Bronchial epithelial cell (primary cell): ENCODE measurements around the gene SEMA4D. TPM values are rescaled to one million over a fixed set of nuclear protein-coding genes. Genes with fewer than 3 reads are reported as not detected.

Source experiments
- DNase-seq: peaks from one replicate; pipeline ENCODE4 v3.0.0-alpha.2; 2010; ENCODE audit warnings: low read depth
- FAIRE-seq: peaks from 2 replicates; lab custom pipeline; 2011; peaks lifted over from hg19 to GRCh38; lab: Jason Lieb, UNC
- H3K27me3 ChIP-seq: 2 replicates; pipeline ENCODE4 v1.5.1; 2011; ENCODE audit warnings: low read length; ENCODE audit not compliant: control insufficient read depth, insufficient read depth
- H3K36me3 ChIP-seq: 2 replicates; pipeline ENCODE4 v1.5.1; 2011; ENCODE audit warnings: low read length; ENCODE audit not compliant: control insufficient read depth, insufficient read depth
- H3K4me3 ChIP-seq: 2 replicates; pipeline ENCODE4 v1.5.1; 2011; ENCODE audit warnings: mild to moderate bottlenecking, low read depth, low read length, control low read depth
- total RNA-seq: library from RNA; depleted of rRNA; stranded (reverse); fragments of >200 nt; gene quantifications from 2 replicates; pipeline ENCODE4 v1.2.1, GENCODE V29; 2014
- TF ChIP-seq, protein P1 (sequence below): IDR thresholded peaks from 2 replicates; pipeline ENCODE4 v1.5.1; 2011; ENCODE audit warnings: mild to moderate bottlenecking, moderate library complexity, low read length, control low read depth, inconsistent platforms; ENCODE audit not compliant: insufficient read depth, severe bottlenecking

The SEMA4D gene
- total RNA-seq, 1 donor from 2014 or later: 1.8 TPM

DNA sequence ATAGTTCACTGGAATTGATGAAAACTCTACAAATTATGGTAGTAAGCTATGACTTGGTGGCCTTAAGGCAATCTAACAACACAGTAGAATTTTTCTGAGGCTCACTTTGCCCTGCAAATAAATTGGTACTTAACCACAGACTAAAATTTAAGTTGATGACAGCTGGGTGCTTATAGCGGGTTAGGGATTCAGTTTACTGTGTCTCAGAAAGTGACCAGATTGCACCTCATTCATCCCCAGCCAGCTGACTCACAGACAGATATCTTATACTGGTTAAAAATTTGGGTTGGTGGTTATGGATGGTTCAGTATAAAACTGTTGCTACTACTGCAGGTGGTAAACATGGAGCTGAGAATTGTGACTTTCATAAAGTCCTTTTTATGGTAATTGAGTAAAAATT is 184.1 kb downstream of the SEMA4D start:
- Histone ChIP-seq H3K36me3 (no peaks in the 10 kb centered on the region), H3K27me3 (no peaks in the 10 kb centered on the region), H3K4me3 (no peak overlapping the region)
- DNase-seq: peak; percentile 15
- no peak for FAIRE-seq
- TF ChIP-seq, protein P1, sequence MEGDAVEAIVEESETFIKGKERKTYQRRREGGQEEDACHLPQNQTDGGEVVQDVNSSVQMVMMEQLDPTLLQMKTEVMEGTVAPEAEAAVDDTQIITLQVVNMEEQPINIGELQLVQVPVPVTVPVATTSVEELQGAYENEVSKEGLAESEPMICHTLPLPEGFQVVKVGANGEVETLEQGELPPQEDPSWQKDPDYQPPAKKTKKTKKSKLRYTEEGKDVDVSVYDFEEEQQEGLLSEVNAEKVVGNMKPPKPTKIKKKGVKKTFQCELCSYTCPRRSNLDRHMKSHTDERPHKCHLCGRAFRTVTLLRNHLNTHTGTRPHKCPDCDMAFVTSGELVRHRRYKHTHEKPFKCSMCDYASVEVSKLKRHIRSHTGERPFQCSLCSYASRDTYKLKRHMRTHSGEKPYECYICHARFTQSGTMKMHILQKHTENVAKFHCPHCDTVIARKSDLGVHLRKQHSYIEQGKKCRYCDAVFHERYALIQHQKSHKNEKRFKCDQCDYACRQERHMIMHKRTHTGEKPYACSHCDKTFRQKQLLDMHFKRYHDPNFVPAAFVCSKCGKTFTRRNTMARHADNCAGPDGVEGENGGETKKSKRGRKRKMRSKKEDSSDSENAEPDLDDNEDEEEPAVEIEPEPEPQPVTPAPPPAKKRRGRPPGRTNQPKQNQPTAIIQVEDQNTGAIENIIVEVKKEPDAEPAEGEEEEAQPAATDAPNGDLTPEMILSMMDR: no peak

DNA sequence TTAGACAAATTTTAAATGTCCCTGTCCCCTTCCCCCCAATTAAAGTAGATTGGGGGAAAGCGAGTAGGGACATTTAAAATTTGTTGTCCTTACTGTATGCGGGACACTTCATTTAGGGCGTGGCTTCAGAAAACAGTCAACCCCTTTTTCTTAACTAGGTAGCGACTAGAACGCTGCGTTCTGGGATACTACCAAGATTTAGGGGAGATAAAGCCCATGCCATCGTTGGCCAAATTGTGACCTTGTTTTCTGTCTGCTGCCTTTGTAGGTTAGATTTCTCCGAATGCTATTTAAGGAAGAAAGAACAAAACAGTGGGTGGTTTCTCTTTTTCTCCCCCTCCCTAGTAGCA is 185.7 kb downstream of the SEMA4D start:
- no peaks in the 10 kb centered on the region for H3K36me3 ChIP-seq
- TF ChIP-seq, protein P1: no peak
- FAIRE-seq (no peak), DNase-seq (peak; percentile 50)
- H3K27me3 ChIP-seq: no peaks in the 10 kb centered on the region
- H3K4me3 ChIP-seq: peak overlapping the region; percentile 71

DNA sequence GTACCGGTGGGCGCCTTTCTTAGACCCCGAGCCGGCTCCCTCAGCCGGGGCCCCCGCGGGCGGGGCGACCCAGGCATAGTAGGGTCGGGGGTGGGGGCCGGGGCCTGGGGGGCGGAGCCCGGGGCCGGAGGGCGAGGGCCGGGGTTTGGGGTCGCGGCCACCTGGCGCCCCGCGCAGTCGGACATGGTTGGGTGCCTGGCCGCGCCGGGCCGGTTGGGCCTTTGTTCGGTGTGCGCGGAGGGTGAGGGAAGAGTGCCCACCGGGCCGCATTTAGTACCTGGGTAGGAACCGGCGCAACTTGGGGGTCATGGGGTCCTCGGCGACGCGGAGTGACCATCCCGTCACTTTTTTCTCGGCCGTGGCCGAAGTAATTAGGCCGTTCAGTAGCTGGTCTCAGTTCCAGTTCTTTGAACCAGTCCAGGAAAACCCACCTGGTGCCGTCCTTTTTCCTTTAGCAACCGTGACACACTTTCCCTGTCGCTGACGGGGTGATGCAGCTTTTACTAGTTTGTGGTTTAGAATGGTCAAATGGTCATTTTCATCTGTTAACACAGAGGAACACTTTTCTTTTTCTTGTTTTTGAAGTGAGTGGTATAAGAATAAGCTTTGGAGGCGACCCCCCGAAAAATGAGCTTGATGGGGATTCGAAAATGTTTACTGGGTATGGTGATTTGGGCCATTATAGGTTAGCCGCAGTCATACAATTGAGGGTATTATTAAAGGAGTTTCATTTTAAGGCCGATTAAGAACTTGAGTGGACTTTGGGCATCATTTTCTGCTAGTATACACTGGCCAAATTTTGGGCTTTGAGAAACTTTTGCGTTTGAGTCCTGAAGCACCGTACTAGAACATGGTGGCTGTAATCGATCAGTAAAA is 186.3 kb downstream of the SEMA4D start:
- DNase-seq (peak; percentile 11), FAIRE-seq (no peak)
- TF ChIP-seq, protein P1: no peak
- H3K4me3 ChIP-seq: peak overlapping the region; percentile 71
- no peaks in the 10 kb centered on the region for H3K27me3 ChIP-seq
- no peaks in the 10 kb centered on the region for H3K36me3 ChIP-seq

Other genes with a start within 250 kb of the SEMA4D start
- gene CKS2, start 186.9 kb downstream of the SEMA4D start, total RNA-seq: 16.3 and 16.6 TPM in 2 replicates
- 25.5 and 31.7 TPM in 2 replicates for gene SECISBP2, start 179.6 kb downstream of the SEMA4D start, total RNA-seq
- under 0.01 and 1.0 TPM in 2 replicates for gene GADD45G, start 106.9 kb upstream of the SEMA4D start, total RNA-seq